GM21619 (cell line): ENCODE results near the gene SDR9C7.
"Not testable (repeated sequence)": the region's sequence is repeated elsewhere in the genome, so short reads cannot be mapped to it uniquely, and the experiment has no call there.

Experiments used
- ATAC-seq: cut with Tn5 transposase; IDR thresholded peaks from one replicate; pipeline ENCODE4 v1.9.1; 2021; ENCODE audit not compliant: unreplicated experiment

Gene SDR9C7

GRCh38 chr12:56879240-56880124 is 54.7 kb downstream of the SDR9C7 start:
- not testable (repeated sequence) for ATAC-seq

GRCh38 chr12:56878010-56878339 is 56.2 kb downstream of the SDR9C7 start:
- no peak for ATAC-seq

GRCh38 chr12:56877195-56878009 is 56.8 kb downstream of the SDR9C7 start:
- no peak for ATAC-seq

- no peak for ATAC-seq
Observed at GRCh38 chr12:56874821-56875220, 59.4 kb downstream of the SDR9C7 start.

GRCh38 chr12:56873382-56873781 is 60.8 kb downstream of the SDR9C7 start:
- ATAC-seq, result no peak
